Measurements from ENCODE around the gene CDK4. TPM values are rescaled to one million over a fixed set of nuclear protein-coding genes. Genes with fewer than 3 reads are reported as not detected.

The CDK4 gene
- total RNA-seq, 1 donor from 2014 or later, result 180 TPM

GRCh38 chr12:57713209-57713608 lies 38.9 kb downstream of the CDK4 start:
- H3K27me3 Mint-ChIP-seq (ENCODE audit: low read depth), result no peaks in the 10 kb centered on the region
- intact Hi-C loops (cut with micrococcal nuclease), result no loop called here

DNA sequence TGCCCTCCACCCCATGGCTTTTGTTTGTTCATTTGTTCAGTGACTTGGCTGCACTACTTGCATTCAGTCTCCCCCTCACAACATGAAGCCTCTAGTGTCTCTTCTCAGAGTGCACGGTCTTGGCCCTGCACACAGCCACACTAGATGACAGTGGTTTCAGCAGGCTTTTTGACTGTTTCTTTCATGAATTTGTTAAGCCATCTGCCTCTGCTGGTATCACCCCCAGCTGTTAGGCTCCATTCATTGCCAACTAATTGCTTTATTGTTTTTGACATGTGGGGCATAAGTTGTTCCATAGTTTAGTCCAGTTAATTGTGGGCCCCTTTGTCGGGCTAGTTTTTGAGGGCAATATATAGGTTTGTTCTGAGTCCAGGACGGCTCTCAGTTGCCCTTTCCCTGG lies 39.4 kb downstream of the CDK4 start:
- Mint-ChIP-seq H3K4me1 (ENCODE audit: low read depth) (peaks cover 3% of the 10 kb centered on the region), H3K9me3 (no peaks in the 10 kb centered on the region), H3K27me3 (ENCODE audit: low read depth) (no peaks in the 10 kb centered on the region), H3K27ac (no peak overlapping the region), H3K4me3 (ENCODE audit: low read depth) (no peak overlapping the region), H3K36me3 (ENCODE audit: low read depth) (peaks cover 58% of the 10 kb centered on the region)
- intact Hi-C loops (cut with micrococcal nuclease), result no loop called here
- DNase-seq (ENCODE audit: low spot score), result no peak

More at GRCh38 chr12:57713209-57713608, 38.9 kb downstream of the CDK4 start:
- Mint-ChIP-seq H3K9me3 (no peaks in the 10 kb centered on the region), H3K36me3 (ENCODE audit: low read depth) (peaks cover 60% of the 10 kb centered on the region), H3K4me3 (ENCODE audit: low read depth) (no peak overlapping the region), H3K27ac (no peak overlapping the region), H3K4me1 (ENCODE audit: low read depth) (peaks cover 3% of the 10 kb centered on the region)
- no peak for DNase-seq (ENCODE audit: low spot score)

- H3K27ac Mint-ChIP-seq, result no peak overlapping the region
- H3K36me3 Mint-ChIP-seq (ENCODE audit: low read depth), result peaks cover 71% of the 10 kb centered on the region
- peaks cover 3% of the 10 kb centered on the region for H3K4me1 Mint-ChIP-seq (ENCODE audit: low read depth)
- no peak overlapping the region for H3K4me3 Mint-ChIP-seq (ENCODE audit: low read depth)
- peaks cover 4% of the 10 kb centered on the region for H3K9me3 Mint-ChIP-seq
- intact Hi-C loops (cut with micrococcal nuclease), result no loop called here
- DNase-seq (ENCODE audit: low spot score), result no peak
- H3K27me3 Mint-ChIP-seq (ENCODE audit: low read depth), result no peaks in the 10 kb centered on the region
These were observed 43.8 kb downstream of the CDK4 start for GRCh38 chr12:57708296-57708695.

DNA sequence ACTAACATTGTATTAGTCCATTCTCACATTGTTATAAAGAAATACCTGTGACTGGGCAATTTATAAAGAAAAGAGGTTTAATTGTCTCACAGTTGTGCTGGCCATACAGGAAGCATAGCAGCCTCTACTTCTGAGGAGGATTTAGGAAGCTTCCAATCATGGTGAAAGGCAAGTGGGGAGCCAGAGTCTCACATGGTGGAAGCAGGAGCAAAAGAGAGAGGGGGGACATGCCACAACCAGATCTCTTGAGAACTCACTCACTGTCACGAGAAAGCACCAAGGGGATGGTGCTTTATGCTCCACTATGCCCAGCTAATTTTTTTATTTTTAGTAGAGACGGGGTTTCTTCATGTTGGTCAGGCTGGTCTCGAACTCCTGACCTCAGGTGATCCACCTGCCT lies 44.9 kb downstream of the CDK4 start:
- no peak overlapping the region for H3K4me3 Mint-ChIP-seq (ENCODE audit: low read depth)
- H3K36me3 Mint-ChIP-seq (ENCODE audit: low read depth), result peaks cover 73% of the 10 kb centered on the region
- H3K4me1 Mint-ChIP-seq (ENCODE audit: low read depth), result peaks cover 3% of the 10 kb centered on the region
- peaks cover 4% of the 10 kb centered on the region for H3K9me3 Mint-ChIP-seq
- DNase-seq (ENCODE audit: low spot score), result no peak
- intact Hi-C loops (cut with micrococcal nuclease), result no loop called here
- no peak overlapping the region for H3K27ac Mint-ChIP-seq
- H3K27me3 Mint-ChIP-seq (ENCODE audit: low read depth), result no peaks in the 10 kb centered on the region

GRCh38 chr12:57700317-57700716 lies 51.8 kb downstream of the CDK4 start:
- no peak overlapping the region for H3K4me3 Mint-ChIP-seq (ENCODE audit: low read depth)
- H3K36me3 Mint-ChIP-seq (ENCODE audit: low read depth), result peaks cover 81% of the 10 kb centered on the region
- no peak overlapping the region for H3K27ac Mint-ChIP-seq
- no peak for DNase-seq (ENCODE audit: low spot score)
- no peaks in the 10 kb centered on the region for H3K27me3 Mint-ChIP-seq (ENCODE audit: low read depth)
- peaks cover 4% of the 10 kb centered on the region for H3K9me3 Mint-ChIP-seq
- no peaks in the 10 kb centered on the region for H3K4me1 Mint-ChIP-seq (ENCODE audit: low read depth)
- intact Hi-C loops (cut with micrococcal nuclease), result no loop called here

- intact Hi-C loops (cut with micrococcal nuclease), result no loop called here
These were observed 53.7 kb downstream of the CDK4 start for GRCh38 chr12:57698414-57698813.

More at GRCh38 chr12:57698414-57698813, 53.7 kb downstream of the CDK4 start:
- no peak overlapping the region for H3K27ac Mint-ChIP-seq
- H3K4me3 Mint-ChIP-seq (ENCODE audit: low read depth), result no peak overlapping the region
- no peaks in the 10 kb centered on the region for H3K4me1 Mint-ChIP-seq (ENCODE audit: low read depth)
- no peaks in the 10 kb centered on the region for H3K9me3 Mint-ChIP-seq
- no peaks in the 10 kb centered on the region for H3K27me3 Mint-ChIP-seq (ENCODE audit: low read depth)
- no peak for DNase-seq (ENCODE audit: low spot score)
- peaks cover 65% of the 10 kb centered on the region for H3K36me3 Mint-ChIP-seq (ENCODE audit: low read depth)

Other genes with a start within 250 kb of the CDK4 start
- gene DDIT3, start 231.8 kb downstream of the CDK4 start, total RNA-seq, result 10.9 and 11.4 TPM in 2 replicates
- gene MBD6, start 229.5 kb downstream of the CDK4 start, total RNA-seq, result 62.4 and 67.9 TPM in 2 replicates
- 96.7 and 101 TPM in 2 replicates for gene DCTN2, start 205.1 kb downstream of the CDK4 start, total RNA-seq
- 3.0 and 3.4 TPM in 2 replicates for gene KIF5A, start 202.3 kb downstream of the CDK4 start, total RNA-seq
- 23.2 and 24.6 TPM in 2 replicates for gene PIP4K2C, start 161.1 kb downstream of the CDK4 start, total RNA-seq
- 17.7 and 21.7 TPM in 2 replicates for gene DTX3, start 147.5 kb downstream of the CDK4 start, total RNA-seq
- 1.9 and 2.3 TPM in 2 replicates for gene ARHGEF25, start 140.9 kb downstream of the CDK4 start, total RNA-seq
- 10.8 and 11.3 TPM in 2 replicates for gene B4GALNT1, start 119.1 kb downstream of the CDK4 start, total RNA-seq
- gene OS9, start 58.2 kb downstream of the CDK4 start, total RNA-seq, result 97.4 and 99.1 TPM in 2 replicates
- gene AGAP2, start 13.6 kb downstream of the CDK4 start, total RNA-seq, result 28.9 and 29.0 TPM in 2 replicates
- 23.9 and 27.0 TPM in 2 replicates for gene TSPAN31, start 7.3 kb downstream of the CDK4 start, total RNA-seq
- gene MARCHF9, start 2.8 kb upstream of the CDK4 start, total RNA-seq, result 24.7 and 26.2 TPM in 2 replicates
- 11.3 and 13.0 TPM in 2 replicates for gene CYP27B1, start 14.8 kb upstream of the CDK4 start, total RNA-seq
- 61.2 and 64.5 TPM in 2 replicates for gene METTL1, start 19.8 kb upstream of the CDK4 start, total RNA-seq
- gene EEF1AKMT3, start 20.3 kb upstream of the CDK4 start, total RNA-seq, result 5.1 and 5.8 TPM in 2 replicates
- 44.9 and 52.7 TPM in 2 replicates for gene TSFM, start 30.5 kb upstream of the CDK4 start, total RNA-seq
- 0.37 and 0.50 TPM in 2 replicates for gene AVIL, start 66.4 kb upstream of the CDK4 start, total RNA-seq
- gene CTDSP2, start 94.4 kb upstream of the CDK4 start, total RNA-seq, result 62.5 and 65.2 TPM in 2 replicates
- 10.8 and 12.7 TPM in 2 replicates for gene ATP23, start 189.3 kb upstream of the CDK4 start, total RNA-seq